Measurements from ENCODE around the gene FCRL3.

Gene FCRL3

GRCh38 chr1:157659576-157660247 is 40.9 kb downstream of the FCRL3 start:
- TF ChIP-seq CTCF (IDR thresholded peaks at IDR 0.05; ENCODE audit: control insufficient read depth, insufficient read depth, low read depth, low read length, missing control alignments), result no peak
- H3K4me3 ChIP-seq (ENCODE audit: control insufficient read depth, low read depth, low read length), result no peak overlapping the region
- DNase-seq (ENCODE audit: low read depth), result no peak

GRCh38 chr1:157658571-157658970 is 42.0 kb downstream of the FCRL3 start:
- no peak overlapping the region for H3K4me3 ChIP-seq (ENCODE audit: control insufficient read depth, low read depth, low read length)
- DNase-seq (ENCODE audit: low read depth), result no peak
- no peak for TF ChIP-seq CTCF (IDR thresholded peaks at IDR 0.05; ENCODE audit: control insufficient read depth, insufficient read depth, low read depth, low read length, missing control alignments)

GRCh38 chr1:157653494-157653873 is 47.1 kb downstream of the FCRL3 start:
- TF ChIP-seq CTCF (IDR thresholded peaks at IDR 0.05; ENCODE audit: control insufficient read depth, insufficient read depth, low read depth, low read length, missing control alignments), result no peak
- H3K4me3 ChIP-seq (ENCODE audit: control insufficient read depth, low read depth, low read length), result no peak overlapping the region
- DNase-seq (ENCODE audit: low read depth), result no peak

GRCh38 chr1:157652859-157653493 is 47.6 kb downstream of the FCRL3 start:
- TF ChIP-seq CTCF (IDR thresholded peaks at IDR 0.05; ENCODE audit: control insufficient read depth, insufficient read depth, low read depth, low read length, missing control alignments), result no peak
- H3K4me3 ChIP-seq (ENCODE audit: control insufficient read depth, low read depth, low read length), result no peak overlapping the region
- no peak for DNase-seq (ENCODE audit: low read depth)

GRCh38 chr1:157648317-157648716 is 52.3 kb downstream of the FCRL3 start:
- DNase-seq (ENCODE audit: low read depth), result no peak
- no peak for TF ChIP-seq CTCF (IDR thresholded peaks at IDR 0.05; ENCODE audit: control insufficient read depth, insufficient read depth, low read depth, low read length, missing control alignments)
- no peak overlapping the region for H3K4me3 ChIP-seq (ENCODE audit: control insufficient read depth, low read depth, low read length)

GRCh38 chr1:157646144-157646543 is 54.4 kb downstream of the FCRL3 start:
- DNase-seq (ENCODE audit: low read depth), result no peak
- no peak overlapping the region for H3K4me3 ChIP-seq (ENCODE audit: control insufficient read depth, low read depth, low read length)
- TF ChIP-seq CTCF (IDR thresholded peaks at IDR 0.05; ENCODE audit: control insufficient read depth, insufficient read depth, low read depth, low read length, missing control alignments), result no peak
